Upper lobe of left lung (tissue), 4 donors: Measurements from ENCODE around the gene B3GNT3.

Experiments
- CTCF ChIP-seq, 6 experiments: fragments of 450-650 bp in 4 of 6; fragments of 200-600 bp in 2 of 6; sonication (generic) in 2 of 6; IDR thresholded peaks; one replicate each; pipeline ENCODE4 v1.5.1; 2016 to 2019; ENCODE audit warnings: antibody characterized with exemption in 6 of 6
- EP300 ChIP-seq, 4 donors: sonication (generic); formaldehyde crosslinking; IDR thresholded peaks; one replicate each; pipeline ENCODE4 v1.5.1; 2017; ENCODE audit warnings: antibody characterized with exemption in 4 of 4, control low read depth in 2 of 4

DNA sequence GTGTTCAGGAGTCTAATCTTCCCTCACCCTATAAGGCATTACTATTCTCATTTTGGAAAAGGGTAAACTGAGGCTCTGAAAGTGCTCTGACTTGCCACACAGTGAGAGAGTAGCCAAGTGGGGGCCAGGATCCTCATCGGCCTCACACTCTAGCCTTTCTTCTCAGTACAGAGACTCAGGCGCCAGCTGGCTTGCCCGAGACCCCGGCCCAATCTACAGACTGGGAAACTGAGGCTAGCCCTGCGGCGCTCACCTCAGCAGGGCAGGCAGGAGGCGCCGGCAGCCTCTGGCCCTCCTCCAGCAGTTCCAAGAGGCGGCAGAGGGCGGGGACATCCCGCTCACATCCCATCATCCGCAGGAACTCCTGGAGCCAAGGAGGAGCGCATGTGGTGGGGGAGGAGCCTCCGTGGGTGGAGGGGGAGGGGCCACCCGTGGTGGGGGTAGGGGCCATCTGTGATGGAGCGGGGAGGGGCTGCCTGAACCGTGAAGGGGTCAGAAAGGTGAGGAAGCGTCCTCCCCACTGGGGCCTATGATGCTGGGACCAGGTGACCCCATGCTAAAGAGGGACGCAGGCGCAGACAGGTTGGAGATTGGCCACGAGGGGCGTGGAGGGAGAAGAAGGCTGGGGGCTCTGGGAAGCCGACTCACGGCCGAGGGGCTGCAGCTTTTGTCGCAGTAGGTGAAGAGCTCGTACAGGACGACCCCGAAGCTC, 35.1 kb downstream of the B3GNT3 start:
- TF ChIP-seq CTCF (IDR thresholded peaks at IDR 0.05): no peak
- no peak for TF ChIP-seq EP300 (IDR thresholded peaks at IDR 0.05)
